MM.1S (cell line): Measurements from ENCODE around the gene ADAM10.

ENCODE experiments used
- DNase-seq: peaks from one replicate; pipeline ENCODE4 v3.0.0-alpha.2; 2015
- H2AFZ ChIP-seq: fragments of 300-600 bp; sonication (generic); 2 replicates; pipeline ENCODE4 v1.6.0; 2016; ENCODE audit warnings: antibody characterized with exemption, low read length
- H3F3A ChIP-seq: fragments of 300-600 bp; sonication (generic); 2 replicates; pipeline ENCODE4 v1.6.1; 2016; ENCODE audit warnings: mild to moderate bottlenecking, antibody characterized with exemption, low read length, moderate library complexity, mixed read lengths; ENCODE audit not compliant: insufficient read depth
- H3K27ac ChIP-seq: fragments of 300-600 bp; sonication (generic); 2 replicates; pipeline ENCODE4 v1.5.1; 2016; ENCODE audit warnings: mild to moderate bottlenecking, low read length
- H3K27me3 ChIP-seq: fragments of 300-600 bp; sonication (generic); replicated peaks from 2 replicates; pipeline ENCODE4 v1.6.0; 2016; ENCODE audit warnings: low read length; ENCODE audit not compliant: insufficient read depth
- H3K36me3 ChIP-seq: fragments of 300-600 bp; sonication (generic); replicated peaks from 2 replicates; pipeline ENCODE4 v1.6.1; 2016; ENCODE audit warnings: mild to moderate bottlenecking, low read length, mixed read lengths; ENCODE audit not compliant: insufficient read depth
- H3K4me1 ChIP-seq: fragments of 300-600 bp; sonication (generic); 2 replicates; pipeline ENCODE4 v1.6.1; 2016; ENCODE audit warnings: low read length, mixed read lengths
- H3K4me2 ChIP-seq: fragments of 300-600 bp; sonication (generic); 2 replicates; pipeline ENCODE4 v1.6.0; 2016; ENCODE audit warnings: low read depth, low read length
- H3K4me3 ChIP-seq: fragments of 300-600 bp; sonication (generic); 2 replicates; pipeline ENCODE4 v1.5.1; 2016; ENCODE audit warnings: low read length, mixed read lengths
- H3K79me2 ChIP-seq: fragments of 300-600 bp; sonication (generic); 2 replicates; pipeline ENCODE4 v1.6.1; 2016; ENCODE audit warnings: mixed run types, low read length, mixed read lengths
- H3K9ac ChIP-seq: fragments of 300-600 bp; sonication (generic); 2 replicates; pipeline ENCODE4 v1.6.1; 2016; ENCODE audit warnings: low read length, mixed read lengths
- H3K9me2 ChIP-seq: fragments of 300-600 bp; sonication (generic); replicated peaks from 2 replicates; pipeline ENCODE4 v1.6.1; 2016; ENCODE audit warnings: mild to moderate bottlenecking, low read length, mixed read lengths; ENCODE audit not compliant: insufficient read depth
- H3K9me3 ChIP-seq: fragments of 300-600 bp; sonication (generic); replicated peaks from 2 replicates; pipeline ENCODE4 v1.6.1; 2016; ENCODE audit warnings: mild to moderate bottlenecking, low read length, mixed read lengths; ENCODE audit not compliant: insufficient read depth
- H4K20me1 ChIP-seq: fragments of 300-600 bp; sonication (generic); 2 replicates; pipeline ENCODE4 v1.6.1; 2016; ENCODE audit warnings: mild to moderate bottlenecking, low read length, moderate library complexity, mixed read lengths; ENCODE audit not compliant: insufficient read depth
- CTCF ChIP-seq: fragments of 300-600 bp; sonication (generic); IDR thresholded peaks from 2 replicates; pipeline ENCODE4 v1.5.1; 2016; ENCODE audit warnings: antibody characterized with exemption, low read length, mixed read lengths
- EZH2 ChIP-seq: fragments of 300-600 bp; sonication (generic); optimal IDR thresholded peaks from 2 replicates; pipeline ENCODE3; 2017; ENCODE audit warnings: low read depth, mild to moderate bottlenecking, antibody characterized with exemption, low read length, mixed read lengths
- EZH2phosphoT487 ChIP-seq: fragments of 300-600 bp; sonication (generic); IDR thresholded peaks from 2 replicates; pipeline ENCODE4 v1.6.1; 2018; ENCODE audit warnings: antibody characterized with exemption, low read length

ADAM10 gene

GRCh38 chr15:58561321-58561720, 188.2 kb downstream of the ADAM10 start:
- Histone ChIP-seq H3K4me3 (no peak overlapping the region), H4K20me1 (no peaks in the 10 kb centered on the region), H2AFZ (no peak overlapping the region), H3K79me2 (no peaks in the 10 kb centered on the region), H3K9me2 (no peaks in the 10 kb centered on the region), H3K9me3 (no peaks in the 10 kb centered on the region), H3K36me3 (no peaks in the 10 kb centered on the region), H3K4me2 (no peak overlapping the region), H3K4me1 (0 out of 2 replicates have a peak, but pooled peaks cover 4% of the 10 kb centered on the region), H3K27me3 (no peaks in the 10 kb centered on the region), H3K27ac (no peak overlapping the region), H3K9ac (no peak overlapping the region), H3F3A (no peaks in the 10 kb centered on the region)
- no peak for TF ChIP-seq CTCF
- TF ChIP-seq EZH2: no peak
- DNase-seq: no peak

GRCh38 chr15:58559904-58560588, 189.5 kb downstream of the ADAM10 start:
- TF ChIP-seq CTCF (no peak), EZH2 (no peak), EZH2phosphoT487 (no peak)
- no peaks in the 10 kb centered on the region for H3K36me3 ChIP-seq
- no peak overlapping the region for H3K27ac ChIP-seq
- H3K9me2 ChIP-seq: no peaks in the 10 kb centered on the region
- H3K4me3 ChIP-seq: no peak overlapping the region
- 0 out of 2 replicates have a peak, but pooled peaks cover 7% of the 10 kb centered on the region for H3K4me1 ChIP-seq
- H3K9ac ChIP-seq: no peak overlapping the region
- no peaks in the 10 kb centered on the region for H3F3A ChIP-seq
- H3K4me2 ChIP-seq: no peak overlapping the region
- DNase-seq: no peak
- no peaks in the 10 kb centered on the region for H3K79me2 ChIP-seq
- no peaks in the 10 kb centered on the region for H3K9me3 ChIP-seq
- no peaks in the 10 kb centered on the region for H3K27me3 ChIP-seq
- no peak overlapping the region for H2AFZ ChIP-seq
- no peaks in the 10 kb centered on the region for H4K20me1 ChIP-seq

- no peaks in the 10 kb centered on the region for H3K9me3 ChIP-seq
- no peak overlapping the region for H3K4me2 ChIP-seq
- H4K20me1 ChIP-seq: no peaks in the 10 kb centered on the region
- H3K27me3 ChIP-seq: peaks cover 5% of the 10 kb centered on the region; the same call in 1 of the 2 replicates
- no peaks in the 10 kb centered on the region for H3F3A ChIP-seq
- no peak for TF ChIP-seq EZH2
- no peak for TF ChIP-seq EZH2phosphoT487
- TF ChIP-seq CTCF: no peak
- no peak overlapping the region for H2AFZ ChIP-seq
- no peak overlapping the region for H3K9ac ChIP-seq
- no peaks in the 10 kb centered on the region for H3K79me2 ChIP-seq
- H3K36me3 ChIP-seq: no peaks in the 10 kb centered on the region
- no peaks in the 10 kb centered on the region for H3K9me2 ChIP-seq
- no peak for DNase-seq
- H3K4me1 ChIP-seq: 0 out of 2 replicates have a peak, but pooled peaks cover 7% of the 10 kb centered on the region
- H3K27ac ChIP-seq: no peak overlapping the region
- H3K4me3 ChIP-seq: no peak overlapping the region
Observed at GRCh38 chr15:58558777-58559176, 190.7 kb downstream of the ADAM10 start.
